Measurements from ENCODE around the gene NUMA1.

GRCh38 chr11:72120930-72121329 lies 40.6 kb upstream of the NUMA1 start:
- TF ChIP-seq CTCF (IDR thresholded peaks at IDR 0.05), result no peak
- no peak for TF ChIP-seq POLR2A (IDR thresholded peaks at IDR 0.05)
